Epithelial cell of esophagus (primary cell): ENCODE results near the gene DHDH.

ENCODE experiments used
- DNase-seq: peaks from one replicate; pipeline ENCODE4 v3.0.0; 2010; ENCODE audit warnings: low read depth
- H3K4me3 ChIP-seq: 2 replicates; pipeline ENCODE4 v1.5.1; 2011; ENCODE audit warnings: mild to moderate bottlenecking, low read length, control low read depth
- TF ChIP-seq, protein P1 (sequence below): IDR thresholded peaks from 2 replicates; pipeline ENCODE4 v1.5.1; 2011; ENCODE audit warnings: low read depth, mild to moderate bottlenecking, low read length, control low read depth, inconsistent platforms; ENCODE audit not compliant: insufficient read depth; ENCODE audit errors: missing control alignments

DHDH gene

DNA sequence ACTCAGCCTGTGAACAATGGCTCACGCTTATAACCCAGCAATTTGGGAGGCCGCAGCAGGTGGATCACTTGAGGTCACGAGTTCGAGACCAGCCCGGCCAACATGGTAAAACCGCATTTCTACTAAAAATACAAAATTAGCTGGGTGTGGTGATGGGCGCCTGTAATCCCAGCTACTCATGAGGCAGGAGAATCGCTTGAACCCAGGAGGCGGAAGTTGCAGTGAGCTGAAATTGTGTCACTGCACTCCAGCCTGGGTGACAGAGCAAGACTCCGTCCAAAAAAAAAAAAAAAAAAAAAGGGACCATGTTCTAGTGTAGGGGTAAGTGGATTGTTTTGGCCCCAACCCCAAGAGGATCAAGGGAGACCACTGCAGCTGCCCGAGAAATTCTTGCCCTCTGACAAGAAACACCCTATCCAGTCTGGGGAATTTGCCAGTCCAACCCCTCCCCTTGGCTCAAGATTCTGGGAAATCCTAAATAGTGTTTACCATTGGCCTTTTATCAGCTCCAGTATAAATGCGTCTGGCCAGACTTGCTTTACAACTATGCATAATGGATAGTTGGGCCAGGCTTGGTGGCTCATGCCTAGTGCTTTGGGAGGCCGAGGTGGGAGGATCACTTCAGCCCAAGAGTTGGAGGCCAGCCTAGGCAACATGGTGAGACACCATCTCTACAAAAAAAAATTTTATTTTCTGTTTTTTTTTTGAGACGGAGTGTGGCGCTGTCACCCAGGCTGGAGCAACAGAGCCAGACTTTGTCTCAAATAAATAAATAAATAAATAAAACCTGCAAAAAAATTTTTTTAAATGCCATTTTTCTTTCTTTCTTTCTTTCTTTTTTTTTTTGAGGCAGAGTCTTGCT lies 5.1 kb upstream of the DHDH start:
- TF ChIP-seq, protein P1, sequence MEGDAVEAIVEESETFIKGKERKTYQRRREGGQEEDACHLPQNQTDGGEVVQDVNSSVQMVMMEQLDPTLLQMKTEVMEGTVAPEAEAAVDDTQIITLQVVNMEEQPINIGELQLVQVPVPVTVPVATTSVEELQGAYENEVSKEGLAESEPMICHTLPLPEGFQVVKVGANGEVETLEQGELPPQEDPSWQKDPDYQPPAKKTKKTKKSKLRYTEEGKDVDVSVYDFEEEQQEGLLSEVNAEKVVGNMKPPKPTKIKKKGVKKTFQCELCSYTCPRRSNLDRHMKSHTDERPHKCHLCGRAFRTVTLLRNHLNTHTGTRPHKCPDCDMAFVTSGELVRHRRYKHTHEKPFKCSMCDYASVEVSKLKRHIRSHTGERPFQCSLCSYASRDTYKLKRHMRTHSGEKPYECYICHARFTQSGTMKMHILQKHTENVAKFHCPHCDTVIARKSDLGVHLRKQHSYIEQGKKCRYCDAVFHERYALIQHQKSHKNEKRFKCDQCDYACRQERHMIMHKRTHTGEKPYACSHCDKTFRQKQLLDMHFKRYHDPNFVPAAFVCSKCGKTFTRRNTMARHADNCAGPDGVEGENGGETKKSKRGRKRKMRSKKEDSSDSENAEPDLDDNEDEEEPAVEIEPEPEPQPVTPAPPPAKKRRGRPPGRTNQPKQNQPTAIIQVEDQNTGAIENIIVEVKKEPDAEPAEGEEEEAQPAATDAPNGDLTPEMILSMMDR: no peak
- no peak overlapping the region for H3K4me3 ChIP-seq
- DNase-seq: peak; percentile 60

DNA sequence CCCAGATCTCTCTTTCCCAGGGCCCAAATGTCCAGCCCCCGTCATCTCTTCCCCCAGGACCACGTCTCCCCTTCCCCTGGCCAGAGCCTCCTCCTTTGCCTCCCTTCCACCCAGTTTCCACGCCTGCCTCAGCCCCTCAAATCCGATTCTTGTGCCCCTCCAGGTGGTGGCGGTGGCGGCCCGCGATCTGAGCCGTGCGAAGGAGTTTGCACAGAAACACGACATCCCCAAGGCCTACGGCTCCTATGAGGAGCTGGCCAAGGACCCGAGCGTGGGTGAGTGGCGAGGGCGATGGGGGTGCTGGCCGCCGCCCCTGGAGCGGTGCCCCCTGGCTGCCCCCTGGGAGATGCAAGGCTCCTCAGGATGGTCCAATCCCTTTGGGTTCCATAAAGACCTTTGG lies 1.3 kb downstream of the DHDH start:
- TF ChIP-seq, protein P1: no peak
- DNase-seq: no peak
- H3K4me3 ChIP-seq: no peak overlapping the region

DNA sequence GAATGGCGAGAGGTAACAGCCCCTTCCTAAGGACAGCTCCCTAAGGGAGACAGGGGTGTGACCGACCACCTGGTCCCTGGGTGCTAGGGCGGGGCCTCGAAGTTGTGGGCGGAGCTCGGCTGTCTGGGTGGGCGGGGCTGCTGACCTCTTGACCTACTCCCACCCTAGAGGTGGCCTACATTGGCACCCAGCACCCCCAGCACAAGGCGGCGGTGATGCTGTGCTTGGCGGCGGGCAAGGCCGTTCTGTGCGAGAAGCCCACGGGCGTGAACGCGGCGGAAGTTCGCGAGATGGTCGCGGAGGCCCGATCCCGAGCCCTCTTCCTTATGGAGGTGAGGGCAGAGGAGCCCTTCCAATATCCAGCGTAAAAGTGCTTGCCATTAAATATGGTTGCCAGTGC lies 2.4 kb downstream of the DHDH start:
- TF ChIP-seq, protein P1: no peak
- DNase-seq: no peak

DNA sequence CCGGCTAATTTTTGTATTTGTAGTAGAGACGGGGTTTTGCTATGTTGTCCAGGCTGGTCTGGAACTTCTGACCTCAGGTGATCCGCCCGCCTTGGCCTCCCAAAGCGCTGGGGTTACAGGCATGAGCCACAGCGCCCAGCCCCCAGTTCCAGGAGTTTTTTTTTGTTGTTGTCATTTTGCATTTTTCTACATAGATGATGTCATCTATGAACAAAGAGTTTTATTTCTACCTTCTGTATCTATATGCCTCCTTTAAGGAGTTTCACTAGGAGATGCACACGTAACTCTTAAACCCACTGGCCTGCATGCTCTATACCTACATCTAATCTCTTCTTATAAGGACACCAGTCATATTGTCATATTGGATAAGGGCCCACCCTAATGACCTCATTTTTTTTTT lies 4.8 kb downstream of the DHDH start:
- TF ChIP-seq, protein P1: no peak
- no peak for DNase-seq
- no peak overlapping the region for H3K4me3 ChIP-seq

More for the DNA sequence above, 2.4 kb downstream of the DHDH start:
- H3K4me3 ChIP-seq: no peak overlapping the region

DNA sequence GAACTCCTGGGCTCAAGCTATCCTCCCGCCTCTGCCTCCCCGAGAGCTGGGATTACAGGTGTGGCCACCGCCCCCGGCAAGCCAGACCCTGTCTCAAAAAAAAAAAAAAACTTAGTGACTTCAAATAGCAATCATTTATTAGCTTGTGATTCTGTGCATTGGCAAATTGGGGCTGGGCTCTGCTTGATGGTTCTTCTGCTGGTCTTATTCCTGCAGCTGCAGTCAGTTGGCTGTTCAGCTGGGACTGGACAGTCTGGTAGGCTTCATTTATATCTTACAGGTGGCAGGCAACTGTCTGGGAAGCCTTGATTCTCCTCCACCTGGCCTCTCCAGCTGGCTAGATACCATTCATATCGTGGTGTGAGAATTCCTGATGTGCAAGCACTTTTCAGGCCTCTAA lies 7.4 kb downstream of the DHDH start:
- TF ChIP-seq, protein P1: no peak
- no peak for DNase-seq
- H3K4me3 ChIP-seq: no peak overlapping the region

DNA sequence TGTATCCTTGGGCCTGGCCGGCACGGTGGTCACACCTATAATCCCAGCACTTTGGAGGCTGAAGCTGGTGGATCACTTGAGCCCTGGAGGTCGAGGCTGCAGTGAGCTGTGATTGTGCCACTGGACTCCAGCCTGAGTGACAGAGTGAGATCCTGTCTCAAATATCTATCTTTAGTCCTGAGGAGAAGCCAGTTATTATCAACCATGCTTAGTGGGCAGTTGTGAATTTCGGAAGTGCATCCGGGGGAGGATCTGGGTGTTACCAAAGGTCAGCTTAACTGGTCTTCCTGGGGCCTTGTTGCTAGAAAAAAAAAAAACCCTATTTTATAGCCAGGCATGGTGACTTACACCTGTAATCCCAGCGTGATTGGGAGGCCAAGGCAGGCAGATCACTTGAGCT lies 9.6 kb downstream of the DHDH start:
- DNase-seq: no peak

More for the DNA sequence above, 9.6 kb downstream of the DHDH start:
- TF ChIP-seq, protein P1: no peak
- no peak overlapping the region for H3K4me3 ChIP-seq
